NCI-H2029 treated with DMSO at 0.1 percent for 48 hours (cell line): ENCODE data around the gene CNBP.
A peak's percentile ranks its signal among the peaks of the same experiment; 100 is the strongest.
"Not testable (repeated sequence)": the region's sequence is repeated elsewhere in the genome, so short reads cannot be mapped to it uniquely, and the experiment has no call there.

Experiments used
- DNase-seq: peaks from one replicate; lab custom pipeline; 2025; lab: John Stamatoyannopoulos, UW

The CNBP gene

DNA sequence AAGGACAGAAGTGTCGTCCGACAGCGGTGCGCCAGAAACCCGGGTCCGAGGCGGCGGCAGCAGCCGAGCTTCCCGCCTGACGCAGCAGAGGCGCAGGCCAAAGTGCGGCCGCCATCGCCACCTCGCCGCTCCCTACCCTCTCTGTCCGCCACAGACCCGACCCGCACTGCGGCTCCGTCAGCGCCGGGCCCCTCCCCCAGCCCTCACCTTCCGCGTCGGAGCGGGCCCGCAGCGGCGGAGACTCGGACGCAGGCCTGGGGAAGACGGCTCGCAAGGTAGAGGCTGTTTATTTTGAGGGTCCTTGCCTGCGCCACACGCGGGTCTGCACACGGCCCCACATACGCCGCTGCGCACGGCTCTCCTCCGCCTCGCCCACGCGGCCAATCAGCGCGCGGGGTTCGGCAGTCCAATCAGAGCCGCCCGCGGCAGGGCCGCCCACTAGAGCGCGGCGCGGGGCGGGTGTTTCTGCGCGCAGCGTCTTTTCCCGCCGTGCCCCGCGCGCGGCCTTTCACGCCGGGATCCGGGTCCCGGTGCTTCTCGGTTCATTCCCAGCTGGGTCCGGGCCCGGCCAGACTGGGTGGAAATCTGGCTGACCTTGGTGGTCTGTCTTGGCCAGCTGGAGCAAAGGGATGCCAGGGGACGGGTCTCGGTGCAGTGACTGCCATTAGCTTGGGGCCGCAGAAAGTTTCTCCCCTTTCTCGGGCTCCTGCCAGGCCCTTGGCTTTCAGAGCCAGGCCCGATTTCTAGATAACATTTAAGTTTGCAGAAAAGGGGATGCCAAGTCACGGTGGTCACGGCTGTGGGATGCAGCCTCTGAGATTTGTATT, at the start of gene CNBP:
CNBP (minus strand) TSS at position 328 of the 827 bp plus-strand sequence. CDS start 12,139 bp downstream, outside the sequence.
- peak; percentile 31 for DNase-seq

DNA sequence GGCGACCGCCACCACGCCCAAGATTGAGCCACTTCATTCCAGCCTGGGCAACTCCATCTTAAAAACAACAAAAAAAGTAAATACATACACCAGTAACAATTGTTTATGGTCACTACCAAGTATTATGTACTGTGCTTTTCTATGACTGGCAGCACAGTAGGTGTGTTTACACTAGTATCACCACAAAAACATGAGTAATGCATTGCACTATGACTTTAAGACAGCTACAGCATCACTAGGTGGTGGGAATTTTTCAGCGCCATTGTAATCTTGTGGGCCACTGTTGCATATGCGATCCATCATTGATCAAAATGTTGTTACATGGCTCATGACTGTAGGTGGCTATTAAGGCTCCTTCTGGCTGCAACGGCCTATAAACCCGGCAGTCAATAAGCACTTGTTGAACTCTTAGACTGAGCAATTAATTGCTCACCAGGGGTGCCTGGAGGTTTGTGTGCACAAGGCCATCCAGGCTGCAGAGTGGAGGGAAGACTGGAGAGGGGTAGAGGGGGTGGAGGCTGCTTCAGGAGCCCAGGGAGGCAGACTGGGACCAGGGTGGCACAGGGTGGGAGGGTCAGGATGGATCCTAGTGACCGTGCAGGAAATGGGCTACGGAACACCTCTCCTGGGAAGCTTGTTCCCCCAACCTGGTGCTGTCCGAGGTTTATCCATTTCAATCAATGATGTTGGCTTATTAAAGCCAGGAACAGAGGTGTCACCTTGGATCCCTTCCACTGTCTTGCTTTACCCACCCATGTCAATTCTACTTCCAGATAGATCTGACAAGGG, 47.8 kb upstream of the CNBP start:
- DNase-seq = no peak

DNA sequence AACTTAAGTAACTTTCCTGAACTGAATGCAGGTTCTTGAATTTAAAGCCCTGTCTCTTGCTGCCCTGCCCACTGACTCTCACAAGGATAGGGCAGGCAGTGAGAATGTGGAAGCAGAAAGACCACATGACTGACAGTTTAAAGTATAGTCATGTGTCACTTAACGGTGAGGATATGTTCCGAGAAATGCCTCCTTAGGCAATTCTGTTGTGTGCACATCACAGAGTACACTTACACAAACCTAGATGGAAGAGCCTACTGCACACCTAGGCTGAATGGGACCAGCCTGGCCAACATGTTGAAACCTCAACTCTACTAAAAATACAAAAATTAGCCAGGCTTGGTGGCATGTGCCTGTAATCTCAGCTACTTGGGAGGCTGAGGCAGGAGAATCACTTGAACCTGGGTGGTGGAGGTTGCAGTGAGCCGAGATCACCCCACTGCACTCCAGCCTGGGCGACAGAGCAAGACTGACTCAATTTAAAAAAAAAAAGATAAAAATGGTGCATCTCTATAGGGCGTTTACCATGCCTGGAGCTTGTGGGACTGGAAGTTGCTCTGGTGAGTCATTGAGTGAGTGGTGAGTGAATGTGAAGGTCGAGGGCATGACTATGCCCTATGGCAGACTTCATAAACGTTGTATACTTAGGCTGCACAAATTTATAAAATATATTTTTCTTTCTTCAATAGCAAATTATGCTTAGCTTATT, 46.8 kb upstream of the CNBP start:
- DNase-seq = no peak

DNA sequence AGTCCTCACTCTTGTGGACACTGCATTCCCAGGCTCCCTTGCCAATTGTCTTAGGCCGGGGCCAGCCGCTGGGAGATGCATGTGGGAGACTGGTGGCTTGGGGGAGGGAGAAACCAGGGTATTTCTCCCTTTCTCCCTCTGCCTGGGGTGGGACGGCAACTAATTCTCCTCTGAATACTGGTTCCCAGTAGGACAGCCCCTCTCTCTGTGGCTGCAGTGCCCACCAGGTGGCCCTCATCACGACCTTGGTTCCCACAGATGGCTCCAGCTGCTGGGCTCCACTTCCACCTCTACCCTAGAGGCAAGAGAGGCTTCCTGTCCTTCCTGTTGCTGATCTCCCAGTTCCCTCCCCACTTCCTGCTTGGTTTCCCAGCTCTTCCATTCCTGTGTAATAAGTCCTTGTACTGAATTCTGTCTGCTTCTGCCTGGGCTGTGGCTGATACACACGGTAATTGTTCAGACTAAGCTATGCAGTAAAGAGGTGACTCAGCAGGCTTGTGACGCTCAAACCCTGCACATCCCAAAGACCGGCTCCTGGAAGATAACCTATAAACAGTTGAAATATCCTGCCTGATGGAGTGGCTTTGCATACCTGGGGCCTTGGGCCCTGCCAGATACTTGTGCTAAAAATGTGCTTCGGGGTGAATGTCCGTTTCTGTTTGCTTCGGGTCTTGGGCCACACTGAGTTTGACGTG, 45.3 kb upstream of the CNBP start:
- no peak for DNase-seq

DNA sequence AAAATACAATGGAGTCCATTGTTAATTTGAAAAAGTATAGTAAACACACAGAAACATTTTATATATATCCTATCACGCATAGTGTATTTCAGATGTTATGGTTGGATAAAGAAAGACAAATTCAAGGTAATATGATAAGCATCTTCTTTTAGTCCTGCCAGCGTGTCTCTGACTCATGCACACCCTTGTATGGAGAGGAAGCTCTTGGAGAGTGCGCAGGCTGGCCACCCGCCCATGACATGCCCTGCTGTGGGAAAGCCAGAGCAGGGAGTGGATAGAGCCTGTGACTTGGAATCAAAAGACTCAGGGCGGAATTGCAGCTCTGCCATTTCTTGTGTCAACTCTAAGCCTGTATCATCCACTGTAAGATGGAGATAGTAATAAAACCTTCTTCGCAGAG, 42.7 kb upstream of the CNBP start:
- no peak for DNase-seq

DNA sequence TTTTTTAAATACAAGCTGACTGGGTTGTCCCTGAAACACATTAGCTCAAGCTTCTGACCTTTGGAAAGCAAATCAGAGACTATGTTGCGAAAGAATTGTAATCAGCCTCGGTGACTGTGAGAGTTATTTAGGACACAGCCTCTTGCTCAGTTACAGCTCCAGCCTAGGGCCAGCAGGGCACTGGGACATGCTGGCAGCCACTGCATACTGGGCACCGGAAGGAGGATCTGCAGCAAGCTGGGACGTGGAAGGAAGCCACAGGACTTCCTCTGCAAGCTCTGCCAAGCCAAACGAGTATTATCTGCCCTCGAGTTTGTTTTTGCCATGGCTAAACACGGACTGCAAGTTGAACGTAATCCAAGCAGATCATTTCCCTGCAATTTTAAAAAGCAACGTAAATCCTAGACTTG, 41.3 kb upstream of the CNBP start:
- DNase-seq = no peak

DNA sequence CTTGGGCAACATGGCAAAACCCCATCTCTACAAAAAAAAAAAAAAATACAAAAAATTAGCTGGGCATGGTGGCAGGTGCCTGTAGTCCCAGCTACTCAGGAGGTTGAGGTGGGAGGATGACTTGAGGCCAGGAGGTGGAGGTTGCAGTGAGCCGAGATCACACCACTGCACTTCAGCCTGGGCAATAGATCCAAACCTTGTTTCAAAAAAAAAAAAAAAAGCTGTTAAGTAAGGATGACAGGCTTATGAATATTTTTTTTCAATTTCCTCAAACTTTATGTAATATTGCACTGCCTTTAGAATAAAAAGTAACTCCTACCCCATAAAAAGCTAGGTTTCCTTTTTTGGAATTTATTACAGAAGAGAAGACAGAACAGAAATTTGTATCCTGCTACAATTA, 40.7 kb upstream of the CNBP start:
- not testable (repeated sequence) for DNase-seq

DNA sequence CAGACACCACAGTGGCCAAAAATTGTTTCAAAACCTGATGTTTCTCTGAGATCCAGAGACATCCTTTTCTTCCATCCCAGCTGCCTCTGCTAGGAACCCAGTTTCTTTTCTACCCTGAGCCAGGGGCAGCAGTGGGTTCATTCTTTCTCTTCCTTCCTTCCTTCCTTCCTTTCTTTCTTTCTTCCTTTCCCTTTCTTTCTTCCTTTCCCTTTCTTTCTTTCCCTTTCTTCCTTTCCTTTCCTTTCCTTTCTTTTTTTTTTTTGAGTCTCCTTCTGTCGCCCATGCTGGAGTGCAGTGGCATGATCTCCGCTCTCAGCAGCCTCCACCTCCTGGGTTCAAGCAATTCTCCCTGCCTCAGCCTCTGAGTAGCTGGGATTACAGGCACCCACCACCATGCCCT, 35.0 kb upstream of the CNBP start:
- no peak for DNase-seq

DNA sequence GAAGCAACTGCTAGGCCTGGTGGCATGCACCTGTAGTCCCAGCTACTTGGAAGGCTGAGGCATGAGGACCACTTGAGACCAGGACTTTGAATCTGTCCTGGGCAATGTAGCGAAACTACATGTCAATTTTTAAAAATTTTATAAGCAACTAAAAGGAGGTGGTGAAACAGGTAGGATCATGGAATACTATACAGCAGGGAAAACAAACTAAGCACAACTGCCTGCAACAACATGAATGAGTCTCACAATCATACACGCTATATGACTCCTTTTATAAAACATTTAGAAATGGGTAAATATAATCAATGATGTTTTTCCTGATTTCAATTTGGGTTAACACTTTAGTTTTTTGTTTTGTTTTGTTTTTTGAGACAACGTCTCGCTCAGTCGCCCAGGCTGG, 29.5 kb upstream of the CNBP start:
- DNase-seq = no peak

DNA sequence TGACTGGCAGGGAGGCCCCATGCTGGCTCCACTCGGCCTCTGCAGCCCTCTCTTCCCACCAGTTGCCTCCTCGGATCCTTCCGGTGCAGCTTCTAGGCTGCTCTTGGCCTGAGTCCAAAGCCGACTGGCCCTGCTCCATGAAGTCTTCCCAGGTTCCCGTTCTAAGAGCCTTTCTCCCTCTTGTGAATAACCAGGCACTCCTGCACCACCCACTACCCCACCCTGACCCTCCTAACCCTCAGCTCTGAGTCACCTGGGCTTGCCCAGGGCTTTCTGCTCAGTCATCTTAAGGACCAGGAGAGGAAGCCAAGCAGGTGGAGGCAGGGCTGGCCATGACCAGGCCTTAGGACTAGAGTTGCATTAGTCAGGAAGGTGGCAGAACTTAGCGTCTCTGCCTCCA, 28.1 kb upstream of the CNBP start:
- peak; percentile 67 for DNase-seq

DNA sequence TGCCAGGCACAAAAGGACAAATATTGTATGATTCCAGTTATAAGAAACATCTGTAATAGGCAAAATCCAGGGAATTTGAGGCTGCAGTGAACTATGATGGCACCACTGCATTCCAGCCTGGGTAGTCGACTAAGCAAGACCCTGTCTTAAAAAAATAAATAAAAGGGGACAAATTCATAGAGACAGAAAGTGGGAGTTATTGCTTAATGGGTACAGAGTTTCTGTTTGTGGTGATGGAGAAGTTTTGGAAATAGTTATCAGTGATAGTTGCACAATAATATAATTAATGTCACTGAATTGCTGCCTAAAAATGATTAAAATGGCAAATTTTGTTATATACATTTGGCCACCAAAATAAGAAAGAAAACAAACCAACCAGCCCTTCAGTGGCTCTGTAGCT, 27.6 kb upstream of the CNBP start:
- no peak for DNase-seq

DNA sequence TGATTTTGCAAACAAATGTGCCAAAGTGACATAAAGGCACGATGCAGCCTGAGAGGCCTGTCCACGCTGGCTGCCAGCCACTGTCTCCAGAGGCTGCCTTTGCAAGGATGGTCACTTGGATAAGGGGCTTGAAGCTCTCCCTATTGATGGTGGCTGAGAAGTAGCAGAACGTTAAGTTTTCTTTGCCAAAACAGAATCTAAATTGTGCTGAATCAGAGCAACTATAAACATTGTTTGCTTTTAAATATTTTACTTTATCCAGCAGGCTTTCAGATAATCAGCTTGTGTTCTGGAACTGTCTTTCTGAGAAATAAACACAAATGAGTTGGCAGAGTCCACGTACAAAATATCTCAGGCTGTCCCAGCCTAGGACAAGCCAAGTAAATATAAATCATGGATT, 23.8 kb upstream of the CNBP start:
- no peak for DNase-seq

DNA sequence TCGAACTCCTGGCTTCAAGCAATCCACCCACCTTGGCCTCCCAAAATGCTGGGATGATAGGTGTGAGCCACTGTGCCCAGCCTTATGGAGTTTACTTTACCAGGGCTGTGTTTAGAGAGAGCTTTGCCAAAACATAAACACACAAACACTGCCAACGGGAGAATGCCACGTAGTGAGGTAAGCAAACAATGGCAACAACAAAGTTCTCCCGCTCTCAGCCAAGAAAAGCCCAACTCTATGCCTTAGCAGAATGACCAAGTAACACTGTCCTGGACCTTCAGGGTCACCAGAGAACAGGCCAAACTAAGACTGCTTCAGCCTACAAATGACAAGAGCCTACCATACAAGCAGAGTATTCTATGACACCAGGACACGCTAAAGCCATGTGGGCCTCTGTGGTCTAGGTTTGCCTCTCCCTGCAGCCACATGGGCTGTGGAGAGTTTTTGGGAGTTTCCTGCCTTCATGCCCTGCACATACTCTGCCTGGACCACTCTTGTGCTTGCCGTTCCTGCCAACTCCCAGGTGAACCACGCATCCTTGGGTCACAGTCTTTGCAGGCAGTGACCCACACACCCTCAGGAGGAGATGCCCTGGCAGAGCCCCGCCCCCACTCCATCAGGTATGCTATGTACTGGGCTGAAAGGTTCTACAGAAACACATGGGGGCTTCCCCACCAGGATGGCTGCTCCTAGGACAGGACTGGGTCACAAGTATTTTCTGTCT, 21.6 kb upstream of the CNBP start:
- no peak for DNase-seq

DNA sequence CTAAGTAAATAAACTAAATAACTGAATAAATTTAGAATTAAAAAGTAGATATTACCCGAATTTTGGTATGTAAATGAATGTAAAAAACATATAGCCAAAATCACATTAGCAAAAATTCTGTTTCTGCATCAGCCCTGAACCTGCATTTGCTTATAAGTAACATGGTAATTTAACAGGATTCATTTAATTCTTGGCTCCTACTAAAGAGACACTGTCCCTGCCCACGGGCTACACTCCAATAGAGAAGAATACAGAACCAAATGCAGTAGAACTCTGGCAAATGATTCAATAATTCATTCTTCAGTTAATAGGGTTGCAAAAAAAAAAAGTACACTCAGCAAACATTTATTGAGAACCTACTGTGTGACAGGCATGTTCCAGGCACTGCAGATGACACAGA, 20.8 kb upstream of the CNBP start:
- DNase-seq = no peak

DNA sequence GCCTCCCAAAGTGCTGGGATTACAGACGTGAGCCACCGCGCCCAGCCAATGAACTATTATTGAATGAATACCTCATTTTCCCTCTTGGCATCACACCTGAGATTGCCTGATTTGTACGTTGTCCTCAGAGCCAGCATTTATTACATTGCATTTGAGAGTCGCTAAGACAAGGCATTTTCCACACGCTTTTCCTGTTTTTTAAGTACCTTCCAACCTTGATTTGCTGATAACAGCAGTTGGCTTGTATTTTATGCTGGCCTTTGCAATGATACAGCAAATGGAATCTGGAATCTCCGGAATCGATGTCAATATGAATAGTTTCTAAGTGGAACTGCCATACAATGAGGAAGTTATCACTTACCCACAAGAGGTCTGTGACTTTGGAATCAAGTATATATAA, 15.7 kb upstream of the CNBP start:
- DNase-seq = no peak

DNA sequence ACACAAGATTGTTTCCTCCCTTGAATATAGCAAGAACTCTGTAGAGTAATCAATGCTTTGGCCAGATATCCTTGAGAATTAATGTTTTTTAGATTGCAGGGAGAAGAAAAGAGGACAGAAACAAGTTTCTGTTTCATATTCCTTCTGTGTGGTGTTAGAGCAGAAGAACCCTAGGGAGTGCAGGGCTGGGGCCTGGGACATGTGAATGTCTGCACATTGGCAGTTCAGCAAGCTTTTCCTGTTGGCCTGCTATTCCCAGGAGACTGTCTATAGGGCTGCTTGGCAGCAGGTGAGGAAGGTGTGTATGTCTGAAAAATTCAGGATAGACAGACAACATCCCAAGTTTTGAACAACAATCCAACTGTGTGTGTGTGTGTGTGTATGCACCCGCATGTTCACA, 13.6 kb upstream of the CNBP start:
- DNase-seq = no peak

DNA sequence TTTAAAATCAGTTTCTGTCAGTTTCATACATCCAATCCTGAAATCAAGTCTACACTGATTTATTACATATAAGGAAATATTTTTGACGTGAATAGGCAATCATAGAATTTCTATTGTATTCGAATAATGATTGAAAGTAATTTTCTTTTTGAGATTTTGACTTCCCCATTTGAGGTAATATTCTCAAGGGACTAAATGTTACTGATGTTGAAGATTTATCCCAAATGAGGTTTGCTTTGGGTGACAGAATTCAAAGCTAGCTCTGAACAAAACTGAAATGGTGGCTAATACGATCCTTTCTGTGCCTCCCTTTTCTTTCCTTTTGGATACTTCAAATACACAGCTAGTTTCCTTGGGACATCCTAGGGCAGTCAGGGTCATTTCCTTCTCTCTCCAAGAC, 12.9 kb upstream of the CNBP start:
- no peak for DNase-seq

DNA sequence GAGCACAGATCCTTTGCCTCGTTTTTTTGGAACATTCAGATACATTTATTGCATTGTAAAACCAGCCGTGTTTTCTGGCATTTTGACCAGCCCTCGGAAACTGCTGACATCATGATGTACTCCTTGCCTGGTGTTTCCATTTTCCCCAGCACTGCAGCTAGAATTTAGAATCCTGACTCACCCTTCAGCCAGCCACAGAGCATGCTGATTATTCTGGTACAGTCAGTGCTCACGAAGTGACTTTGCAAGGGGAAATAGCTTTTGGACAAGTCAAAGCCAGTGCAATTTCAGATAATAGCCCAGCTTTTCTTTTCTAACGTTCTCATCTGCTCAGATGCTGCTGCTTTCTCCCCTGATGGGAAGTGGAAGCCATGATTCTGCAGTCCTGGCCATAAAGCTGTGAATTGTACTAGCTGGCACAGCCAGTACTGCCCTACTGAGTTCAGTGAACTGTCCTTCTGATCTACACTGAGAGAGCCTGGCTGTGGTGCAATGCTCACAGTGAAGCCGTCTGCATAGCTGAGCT, 12.1 kb upstream of the CNBP start:
- no peak for DNase-seq

DNA sequence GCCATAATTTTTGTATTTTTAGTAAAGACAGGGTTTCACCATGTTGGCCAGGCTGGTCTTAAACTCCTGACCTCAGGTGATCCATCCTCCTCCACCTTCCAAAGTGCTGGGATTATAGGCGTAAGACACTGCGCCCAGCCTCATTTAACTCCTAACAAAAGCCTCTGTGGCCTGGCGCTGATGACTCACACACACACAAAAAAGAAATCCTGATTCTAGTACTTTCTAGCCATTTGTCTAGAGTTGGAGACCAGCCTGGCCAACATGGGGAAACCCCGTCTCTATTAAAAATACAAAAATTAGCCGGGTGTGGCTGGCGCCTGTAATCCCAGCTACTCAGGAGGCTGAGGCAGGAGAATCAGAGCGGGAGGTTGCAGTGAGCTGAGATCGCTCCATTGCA, 6.1 kb upstream of the CNBP start:
- not testable (repeated sequence) for DNase-seq

DNA sequence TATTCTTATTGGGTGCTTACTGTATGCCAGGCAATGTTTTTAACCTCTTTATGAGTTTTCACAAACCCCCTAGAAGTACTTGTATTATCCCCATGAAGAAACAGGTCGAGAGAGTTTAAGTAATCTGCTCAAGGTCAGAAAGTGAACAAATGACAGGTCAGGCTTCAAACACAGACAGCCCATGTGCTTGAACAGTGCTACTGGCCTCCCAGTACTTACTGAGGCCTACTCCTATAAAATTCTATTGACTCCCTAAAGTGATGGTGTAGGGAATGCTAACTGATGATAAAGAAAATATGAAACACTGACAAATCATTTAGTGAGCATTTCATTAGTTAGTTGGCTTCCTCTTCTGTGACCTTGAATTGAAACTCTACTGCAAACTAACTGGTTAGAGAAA, 4.2 kb upstream of the CNBP start:
- DNase-seq = no peak

DNA sequence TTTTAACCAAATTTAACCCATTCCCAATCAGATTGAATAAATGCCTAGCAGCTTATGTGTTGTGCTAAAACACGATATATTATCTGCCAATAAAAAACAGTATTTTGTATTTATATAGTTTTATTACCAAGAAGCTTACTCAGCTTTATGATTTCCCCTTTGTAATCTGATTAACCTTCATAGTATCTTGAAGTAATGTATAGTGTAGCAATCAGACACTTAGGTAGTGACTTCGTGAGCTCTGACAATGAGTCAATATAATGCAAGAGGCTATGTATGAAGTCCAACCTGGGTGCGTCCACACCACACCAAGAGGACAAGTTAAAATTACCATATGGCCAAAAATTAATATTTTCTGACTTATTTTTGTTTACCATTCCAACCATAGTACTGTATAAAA, 2.1 kb upstream of the CNBP start:
- DNase-seq = no peak
